MM.1S (cell line): ENCODE measurements around the gene NLK.
"Not testable (repeated sequence)": the region's sequence is repeated elsewhere in the genome, so short reads cannot be mapped to it uniquely, and the experiment has no call there.

Experiments used
- DNase-seq: peaks from one replicate; pipeline ENCODE4 v3.0.0-alpha.2; 2015
- H2AFZ ChIP-seq: fragments of 300-600 bp; sonication (generic); 2 replicates; pipeline ENCODE4 v1.6.0; 2016; ENCODE audit warnings: antibody characterized with exemption, low read length
- H3F3A ChIP-seq: fragments of 300-600 bp; sonication (generic); 2 replicates; pipeline ENCODE4 v1.6.1; 2016; ENCODE audit warnings: mild to moderate bottlenecking, antibody characterized with exemption, low read length, moderate library complexity, mixed read lengths; ENCODE audit not compliant: insufficient read depth
- H3K27ac ChIP-seq: fragments of 300-600 bp; sonication (generic); 2 replicates; pipeline ENCODE4 v1.5.1; 2016; ENCODE audit warnings: mild to moderate bottlenecking, low read length
- H3K27me3 ChIP-seq: fragments of 300-600 bp; sonication (generic); replicated peaks from 2 replicates; pipeline ENCODE4 v1.6.0; 2016; ENCODE audit warnings: low read length; ENCODE audit not compliant: insufficient read depth
- H3K36me3 ChIP-seq: fragments of 300-600 bp; sonication (generic); replicated peaks from 2 replicates; pipeline ENCODE4 v1.6.1; 2016; ENCODE audit warnings: mild to moderate bottlenecking, low read length, mixed read lengths; ENCODE audit not compliant: insufficient read depth
- H3K4me1 ChIP-seq: fragments of 300-600 bp; sonication (generic); 2 replicates; pipeline ENCODE4 v1.6.1; 2016; ENCODE audit warnings: low read length, mixed read lengths
- H3K4me2 ChIP-seq: fragments of 300-600 bp; sonication (generic); 2 replicates; pipeline ENCODE4 v1.6.0; 2016; ENCODE audit warnings: low read depth, low read length
- H3K4me3 ChIP-seq: fragments of 300-600 bp; sonication (generic); 2 replicates; pipeline ENCODE4 v1.5.1; 2016; ENCODE audit warnings: low read length, mixed read lengths
- H3K79me2 ChIP-seq: fragments of 300-600 bp; sonication (generic); 2 replicates; pipeline ENCODE4 v1.6.1; 2016; ENCODE audit warnings: mixed run types, low read length, mixed read lengths
- H3K9ac ChIP-seq: fragments of 300-600 bp; sonication (generic); 2 replicates; pipeline ENCODE4 v1.6.1; 2016; ENCODE audit warnings: low read length, mixed read lengths
- H3K9me2 ChIP-seq: fragments of 300-600 bp; sonication (generic); replicated peaks from 2 replicates; pipeline ENCODE4 v1.6.1; 2016; ENCODE audit warnings: mild to moderate bottlenecking, low read length, mixed read lengths; ENCODE audit not compliant: insufficient read depth
- H3K9me3 ChIP-seq: fragments of 300-600 bp; sonication (generic); replicated peaks from 2 replicates; pipeline ENCODE4 v1.6.1; 2016; ENCODE audit warnings: mild to moderate bottlenecking, low read length, mixed read lengths; ENCODE audit not compliant: insufficient read depth
- H4K20me1 ChIP-seq: fragments of 300-600 bp; sonication (generic); 2 replicates; pipeline ENCODE4 v1.6.1; 2016; ENCODE audit warnings: mild to moderate bottlenecking, low read length, moderate library complexity, mixed read lengths; ENCODE audit not compliant: insufficient read depth
- CTCF ChIP-seq: fragments of 300-600 bp; sonication (generic); IDR thresholded peaks from 2 replicates; pipeline ENCODE4 v1.5.1; 2016; ENCODE audit warnings: antibody characterized with exemption, low read length, mixed read lengths
- EZH2 ChIP-seq: fragments of 300-600 bp; sonication (generic); optimal IDR thresholded peaks from 2 replicates; pipeline ENCODE3; 2017; ENCODE audit warnings: low read depth, mild to moderate bottlenecking, antibody characterized with exemption, low read length, mixed read lengths
- EZH2phosphoT487 ChIP-seq: fragments of 300-600 bp; sonication (generic); IDR thresholded peaks from 2 replicates; pipeline ENCODE4 v1.6.1; 2018; ENCODE audit warnings: antibody characterized with exemption, low read length

The NLK gene

GRCh38 chr17:28072936-28073533, 30.6 kb downstream of the NLK start:
- Histone ChIP-seq H3K79me2 (peaks cover 4% of the 10 kb centered on the region; the same call in 1 of the 2 replicates), H4K20me1 (no peaks in the 10 kb centered on the region)

GRCh38 chr17:28074010-28074409, 31.5 kb downstream of the NLK start:
- Histone ChIP-seq H3K27ac (no peak overlapping the region), H3K9ac (no peak overlapping the region), H3K9me3 (no peaks in the 10 kb centered on the region), H3K36me3 (no peaks in the 10 kb centered on the region), H3K4me3 (no peak overlapping the region), H3K4me2 (no peak overlapping the region), H4K20me1 (no peaks in the 10 kb centered on the region), H3K79me2 (peaks cover 7% of the 10 kb centered on the region; the same call in 1 of the 2 replicates), H3F3A (no peaks in the 10 kb centered on the region), H2AFZ (no peak overlapping the region), H3K4me1 (peaks cover 8% of the 10 kb centered on the region), H3K27me3 (no peaks in the 10 kb centered on the region), H3K9me2 (no peaks in the 10 kb centered on the region)
- DNase-seq = no peak
- TF ChIP-seq CTCF = no peak
- TF ChIP-seq EZH2phosphoT487 = no peak
- no peak for TF ChIP-seq EZH2

More at GRCh38 chr17:28072936-28073533, 30.6 kb downstream of the NLK start:
- no peak for TF ChIP-seq EZH2
- no peak for TF ChIP-seq EZH2phosphoT487
- no peak for TF ChIP-seq CTCF
- Histone ChIP-seq H3K9me3 (no peaks in the 10 kb centered on the region), H3F3A (no peaks in the 10 kb centered on the region), H3K4me1 (no peaks in the 10 kb centered on the region), H3K27me3 (no peaks in the 10 kb centered on the region), H3K27ac (no peak overlapping the region), H3K36me3 (no peaks in the 10 kb centered on the region), H3K9me2 (no peaks in the 10 kb centered on the region), H3K4me3 (no peak overlapping the region), H3K4me2 (no peak overlapping the region), H2AFZ (no peak overlapping the region), H3K9ac (no peak overlapping the region)
- no peak for DNase-seq

- no peaks in the 10 kb centered on the region for H3K36me3 ChIP-seq
- peaks cover 15% of the 10 kb centered on the region for H3K4me1 ChIP-seq
- no peak overlapping the region for H3K4me2 ChIP-seq
- TF ChIP-seq EZH2phosphoT487 (no peak), EZH2 (no peak), CTCF (no peak)
- H3K27ac ChIP-seq = no peak overlapping the region
- 0 out of 2 replicates have a peak, but pooled peaks cover 3% of the 10 kb centered on the region for H3K79me2 ChIP-seq
- no peak overlapping the region for H3K4me3 ChIP-seq
- H3F3A ChIP-seq = no peaks in the 10 kb centered on the region
- no peak overlapping the region for H3K9ac ChIP-seq
- no peaks in the 10 kb centered on the region for H4K20me1 ChIP-seq
- no peaks in the 10 kb centered on the region for H3K27me3 ChIP-seq
- no peak for DNase-seq
- H3K9me3 ChIP-seq = no peaks in the 10 kb centered on the region
- no peak overlapping the region for H2AFZ ChIP-seq
- H3K9me2 ChIP-seq = no peaks in the 10 kb centered on the region
Observed at GRCh38 chr17:28076144-28076543, 33.7 kb downstream of the NLK start.

- not testable (repeated sequence) for H3K27ac ChIP-seq
Observed at GRCh38 chr17:28077140-28077539, 34.7 kb downstream of the NLK start.

More at GRCh38 chr17:28077140-28077539, 34.7 kb downstream of the NLK start:
- H3K36me3 ChIP-seq, H3K79me2 ChIP-seq, H3K4me3 ChIP-seq, H3K27me3 ChIP-seq, H3K9ac ChIP-seq, H3F3A ChIP-seq, H2AFZ ChIP-seq, H3K9me3 ChIP-seq, DNase-seq, H3K9me2 ChIP-seq, H3K4me2 ChIP-seq, H4K20me1 ChIP-seq: not testable (repeated sequence)
- H3K4me1 ChIP-seq = peaks cover 15% of the 10 kb centered on the region
